Neural cell (in vitro differentiated cells): ENCODE data around the gene CMTM7. TPM values are rescaled to one million over a fixed set of nuclear protein-coding genes. Genes with fewer than 3 reads are reported as not detected.

Experiments
- H2AFZ ChIP-seq: fragments of 200-600, 300-800 bp; sonication (generic), shearing (Covaris generic); 2 replicates; pipeline ENCODE4 v1.6.0; 2014; ENCODE audit warnings: low read depth, mild to moderate bottlenecking, antibody characterized with exemption, low read length, moderate library complexity
- H3F3A ChIP-seq: fragments of 200-600 bp; shearing (Covaris generic); 2 replicates; pipeline ENCODE4 v1.6.1; 2016; ENCODE audit warnings: mild to moderate bottlenecking, moderate library complexity, mixed read lengths, antibody characterized with exemption, low read length; ENCODE audit not compliant: insufficient read depth, poor library complexity, severe bottlenecking
- H3K27ac ChIP-seq: fragments of 200-600, 300-800 bp; sonication (generic), shearing (Covaris generic); 2 replicates; pipeline ENCODE4 v1.5.1; 2014; ENCODE audit warnings: mild to moderate bottlenecking, low read length, moderate library complexity
- H3K27me3 ChIP-seq: fragments of 300-800, 200-600 bp; sonication (generic), shearing (Covaris generic); 2 replicates; pipeline ENCODE4 v1.6.0; 2014; ENCODE audit warnings: mild to moderate bottlenecking, low read depth, low read length, moderate library complexity; ENCODE audit not compliant: insufficient read depth
- H3K36me3 ChIP-seq: fragments of 300-800, 200-600 bp; sonication (generic), shearing (Covaris generic); 2 replicates; pipeline ENCODE4 v1.5.1; 2014; ENCODE audit warnings: mild to moderate bottlenecking, antibody characterized with exemption, low read length, moderate library complexity; ENCODE audit not compliant: insufficient read depth
- H3K4me2 ChIP-seq: fragments of 300-800, 200-600 bp; sonication (generic), shearing (Covaris generic); 2 replicates; pipeline ENCODE4 v1.6.0; 2014; ENCODE audit warnings: mild to moderate bottlenecking, low read length
- H3K4me3 ChIP-seq: fragments of 300-800, 200-600 bp; sonication (generic), shearing (Covaris generic); 2 replicates; pipeline ENCODE4 v1.5.1; 2014; ENCODE audit warnings: mild to moderate bottlenecking, low read length, moderate library complexity
- H3K79me2 ChIP-seq: fragments of 200-600 bp; shearing (Covaris generic); replicated peaks from 2 replicates; pipeline ENCODE4 v1.6.0; 2014; ENCODE audit warnings: mild to moderate bottlenecking, low read length, moderate library complexity; ENCODE audit not compliant: insufficient read depth
- H3K9ac ChIP-seq: fragments of 300-800, 200-600 bp; sonication (generic), shearing (Covaris generic); 2 replicates; pipeline ENCODE4 v1.6.1; 2016; ENCODE audit warnings: mild to moderate bottlenecking, low read length, mixed read lengths
- H3K9me2 ChIP-seq: fragments of 200-600 bp; shearing (Covaris generic); 2 replicates; pipeline ENCODE4 v1.6.1; 2016; ENCODE audit warnings: mild to moderate bottlenecking, low read length, mixed read lengths; ENCODE audit not compliant: insufficient read depth
- H3K9me3 ChIP-seq: fragments of 200-600, 300-800 bp; sonication (generic), shearing (Covaris generic); 2 replicates; pipeline ENCODE4 v1.6.1; 2016; ENCODE audit warnings: mild to moderate bottlenecking, mixed run types, low read length, moderate library complexity, mixed read lengths
- H4K20me1 ChIP-seq: fragments of 200-600 bp; shearing (Covaris generic); 2 replicates; pipeline ENCODE4 v1.6.1; 2016; ENCODE audit warnings: mild to moderate bottlenecking, mixed run types; ENCODE audit not compliant: insufficient read depth
- CTCF ChIP-seq: fragments of 450-650 bp; IDR thresholded peaks from 2 replicates; pipeline ENCODE4 v1.5.1; 2014; ENCODE audit warnings: antibody characterized with exemption, mild to moderate bottlenecking, moderate library complexity; ENCODE audit not compliant: poor library complexity, severe bottlenecking
- EP300 ChIP-seq: fragments of 450-650 bp; conservative IDR thresholded peaks from 2 replicates; pipeline ENCODE4 v1.6.1; 2014; ENCODE audit warnings: antibody characterized with exemption, mild to moderate bottlenecking, moderate library complexity; ENCODE audit not compliant: poor library complexity, severe bottlenecking
- EZH2 ChIP-seq: fragments of 200-600, 300-800 bp; shearing (Covaris generic), sonication (generic); IDR thresholded peaks from 2 replicates; pipeline ENCODE4 v1.6.1; 2014; ENCODE audit warnings: antibody characterized with exemption, low read length, borderline replicate concordance, mild to moderate bottlenecking; ENCODE audit not compliant: insufficient read depth, poor library complexity, severe bottlenecking
- MXI1 ChIP-seq: fragments of 450-650 bp; conservative IDR thresholded peaks from 2 replicates; pipeline ENCODE4 v1.6.1; 2014; ENCODE audit warnings: antibody characterized with exemption, mild to moderate bottlenecking; ENCODE audit not compliant: poor library complexity, severe bottlenecking
- POLR2AphosphoS5 ChIP-seq: IDR thresholded peaks from 2 replicates; pipeline ENCODE4 v1.6.1; 2012
- RAD21 ChIP-seq: fragments of 450-650 bp; conservative IDR thresholded peaks from 2 replicates; pipeline ENCODE4 v1.6.1; 2014; ENCODE audit warnings: antibody characterized with exemption, mild to moderate bottlenecking, moderate library complexity
- REST ChIP-seq: IDR thresholded peaks from 2 replicates; pipeline ENCODE4 v1.6.1; 2012; ENCODE audit warnings: borderline replicate concordance
- SMC3 ChIP-seq: fragments of 450-650 bp; conservative IDR thresholded peaks from 2 replicates; pipeline ENCODE4 v1.6.1; 2014; ENCODE audit warnings: antibody characterized with exemption, mild to moderate bottlenecking, moderate library complexity; ENCODE audit not compliant: poor library complexity
- TAF1 ChIP-seq: IDR thresholded peaks from 2 replicates; pipeline ENCODE4 v1.6.1; 2012; ENCODE audit warnings: low read depth
- polyA plus RNA-seq: library from polyadenylated mRNA; depleted of rRNA; stranded (reverse); fragments of >200 nt; gene quantifications from 2 replicates; pipeline ENCODE4 v1.2.3, GENCODE V29; 2014

CMTM7 gene
- polyA plus RNA-seq, 1 donor from 2014 or later, result 0.57 TPM

GRCh38 chr3:32440611-32441350, 49.1 kb downstream of the CMTM7 start:
- no peaks in the 10 kb centered on the region for H3K27me3 ChIP-seq
- no peaks in the 10 kb centered on the region for H3K79me2 ChIP-seq
- no peak overlapping the region for H2AFZ ChIP-seq
- no peaks in the 10 kb centered on the region for H4K20me1 ChIP-seq
- H3K9me2 ChIP-seq, result no peaks in the 10 kb centered on the region
- H3K9ac ChIP-seq, result no peak overlapping the region
- no peaks in the 10 kb centered on the region for H3F3A ChIP-seq
- TF ChIP-seq CTCF (no peak), EP300 (no peak), TAF1 (no peak), EZH2 (no peak), REST (no peak), RAD21 (no peak), POLR2AphosphoS5 (no peak), SMC3 (no peak), MXI1 (no peak)
- no peaks in the 10 kb centered on the region for H3K36me3 ChIP-seq
- no peaks in the 10 kb centered on the region for H3K9me3 ChIP-seq
- H3K4me3 ChIP-seq, result no peak overlapping the region
- no peak overlapping the region for H3K4me2 ChIP-seq
- H3K27ac ChIP-seq, result no peak overlapping the region

- no peak overlapping the region for H2AFZ ChIP-seq
- H3K79me2 ChIP-seq, result no peaks in the 10 kb centered on the region
- no peaks in the 10 kb centered on the region for H3K9me2 ChIP-seq
- no peak overlapping the region for H3K4me3 ChIP-seq
- H3K9me3 ChIP-seq, result no peaks in the 10 kb centered on the region
- no peaks in the 10 kb centered on the region for H3K36me3 ChIP-seq
- H4K20me1 ChIP-seq, result no peaks in the 10 kb centered on the region
- TF ChIP-seq REST (no peak), POLR2AphosphoS5 (no peak), TAF1 (no peak), SMC3 (no peak), EZH2 (no peak), MXI1 (no peak), RAD21 (no peak), CTCF (no peak), EP300 (no peak)
- no peak overlapping the region for H3K27ac ChIP-seq
- no peaks in the 10 kb centered on the region for H3F3A ChIP-seq
- H3K27me3 ChIP-seq, result no peaks in the 10 kb centered on the region
- H3K4me2 ChIP-seq, result no peak overlapping the region
- no peak overlapping the region for H3K9ac ChIP-seq
Measured at GRCh38 chr3:32442766-32443165, 51.1 kb downstream of the CMTM7 start.
